H1 (cell line): ENCODE measurements around the gene COL25A1. TPM values are rescaled to one million over a fixed set of nuclear protein-coding genes. Genes with fewer than 3 reads are reported as not detected.
"Not testable (repeated sequence)": the region's sequence is repeated elsewhere in the genome, so short reads cannot be mapped to it uniquely, and the experiment has no call there.

ENCODE experiments used
- CTCF ChIA-PET: fragments of 300-600 bp; sonication (Branson Sonifier 250); formaldehyde crosslinking; loops from one replicate; lab custom pipeline; 2021; ENCODE audit not compliant: partially characterized antibody; lab: Charles Lee
- POLR2A ChIA-PET: fragments of 300-600 bp; sonication (Branson Sonifier 250); formaldehyde crosslinking; loops from one replicate; lab custom pipeline; 2021; ENCODE audit warnings: inconsistent platforms; ENCODE audit not compliant: partially characterized antibody; lab: Charles Lee
- DNase-seq, 2 experiments: peaks; one replicate each; pipeline versions ENCODE4 v3.0.0 to v3.0.0-alpha.2; 2010 to 2022; ENCODE audit warnings: low spot score in 2 of 2, low read depth in 1 of 2, mixed read lengths in 1 of 2
- FAIRE-seq: peaks from 2 replicates; lab custom pipeline; 2011; peaks lifted over from hg19 to GRCh38; lab: Jason Lieb, UNC
- H2AFZ ChIP-seq: 2 replicates; pipeline ENCODE4 v1.8.1; 2012; ENCODE audit warnings: low read length, inconsistent platforms
- H2AK5ac ChIP-seq: 2 replicates; pipeline ENCODE4 v1.6.1; 2013; ENCODE audit warnings: low read depth, low read length
- H2BK120ac ChIP-seq: replicated peaks from 2 replicates; pipeline ENCODE3; 2013; ENCODE audit warnings: low read depth, low read length, inconsistent platforms
- H2BK12ac ChIP-seq: 2 replicates; pipeline ENCODE4 v1.6.1; 2013; ENCODE audit warnings: low read depth, low read length
- H2BK15ac ChIP-seq: 2 replicates; pipeline ENCODE4 v1.6.1; 2013; ENCODE audit warnings: low read length
- H2BK20ac ChIP-seq: 2 replicates; pipeline ENCODE4 v1.6.1; 2013; ENCODE audit warnings: low read length
- H2BK5ac ChIP-seq: 2 replicates; pipeline ENCODE4 v1.6.1; 2013; ENCODE audit warnings: low read depth, low read length
- H3K14ac ChIP-seq: 2 replicates; pipeline ENCODE4 v1.6.1; 2013; ENCODE audit warnings: inconsistent platforms; ENCODE audit not compliant: insufficient read length
- H3K18ac ChIP-seq: 2 replicates; pipeline ENCODE4 v1.6.1; 2013; ENCODE audit warnings: low read length; ENCODE audit errors: extremely low read depth
- H3K23ac ChIP-seq: 2 replicates; pipeline ENCODE4 v1.6.1; 2013; ENCODE audit warnings: inconsistent platforms; ENCODE audit not compliant: insufficient read length
- H3K23me2 ChIP-seq: 2 replicates; pipeline ENCODE4 v1.6.1; 2013; ENCODE audit warnings: low read depth, low read length
- H3K27ac ChIP-seq: 2 replicates; pipeline ENCODE4 v1.6.1; 2011; ENCODE audit warnings: low read depth, low read length, inconsistent platforms
- H3K27me3 ChIP-seq, 4 experiments: replicated peaks in 1 of 4; 1 replicate in 1 of 4; 2 replicates in 3 of 4; pipeline versions ENCODE4 v1.6.1 to v1.8.1; 2011 to 2013; ENCODE audit warnings: low read length in 3 of 4, mild to moderate bottlenecking in 3 of 4, inconsistent platforms in 2 of 4, mixed read lengths in 2 of 4, moderate library complexity in 1 of 4; ENCODE audit not compliant: control insufficient read depth in 3 of 4, insufficient read depth in 3 of 4; ENCODE audit errors: extremely low read depth in 1 of 4
- H3K36me3 ChIP-seq, 4 experiments: 2 replicates each; pipeline versions ENCODE4 v1.6.1 to v1.8.1; 2011 to 2013; ENCODE audit warnings: mild to moderate bottlenecking in 4 of 4, low read length in 3 of 4, moderate library complexity in 2 of 4, control low read depth in 1 of 4, inconsistent platforms in 1 of 4; ENCODE audit not compliant: insufficient read depth in 4 of 4, control insufficient read depth in 2 of 4
- H3K4ac ChIP-seq: replicated peaks from 2 replicates; pipeline ENCODE3; 2013; ENCODE audit warnings: low read length, low read depth, mixed read lengths, inconsistent platforms; ENCODE audit not compliant: insufficient read length
- H3K4me1 ChIP-seq, 4 experiments: replicated peaks in 1 of 4; 1 replicate in 1 of 4; 2 replicates in 3 of 4; pipeline versions ENCODE4 v1.6.1 to v1.8.1; 2011 to 2013; ENCODE audit warnings: low read length in 3 of 4, inconsistent platforms in 2 of 4, mixed read lengths in 1 of 4; ENCODE audit not compliant: insufficient read depth in 4 of 4, control insufficient read depth in 3 of 4
- H3K4me2 ChIP-seq, 2 experiments: 2 replicates each; pipeline versions ENCODE4 v1.6.1 to v1.8.1; 2011 to 2013; ENCODE audit warnings: low read depth in 2 of 2, low read length in 2 of 2, control low read depth in 1 of 2, inconsistent platforms in 1 of 2, mild to moderate bottlenecking in 1 of 2; ENCODE audit not compliant: insufficient read depth in 1 of 2
- H3K4me3 ChIP-seq, 4 experiments: fragments of 200-600, 300-600 bp in 1 of 4; sonication (generic), shearing (Covaris generic), sonication (Bioruptor Twin) in 1 of 4; 2 replicates each; pipeline versions ENCODE4 v1.5.1 to v1.8.1; 2011 to 2016; ENCODE audit warnings: low read length in 4 of 4, low read depth in 3 of 4, control low read depth in 2 of 4, inconsistent platforms in 2 of 4, mild to moderate bottlenecking in 2 of 4, mixed read lengths in 1 of 4, moderate library complexity in 1 of 4; ENCODE audit not compliant: insufficient read depth in 2 of 4; ENCODE audit errors: extremely low read depth in 1 of 4
- H3K56ac ChIP-seq: replicated peaks from 2 replicates; pipeline ENCODE3; 2013; ENCODE audit warnings: low read depth, mild to moderate bottlenecking, mixed read lengths, low read length, inconsistent platforms; ENCODE audit not compliant: insufficient read length
- H3K79me1 ChIP-seq: 2 replicates; pipeline ENCODE4 v1.6.1; 2013; ENCODE audit warnings: low read depth, low read length, control low read depth
- H3K79me2 ChIP-seq, 2 experiments: 2 replicates each; pipeline versions ENCODE4 v1.6.1 to v1.8.1; 2012 to 2013; ENCODE audit warnings: low read length in 2 of 2, mild to moderate bottlenecking in 2 of 2, inconsistent platforms in 1 of 2; ENCODE audit not compliant: insufficient read depth in 2 of 2, control insufficient read depth in 1 of 2
- H3K9ac ChIP-seq, 4 experiments: replicated peaks in 1 of 4; 1 replicate in 1 of 4; 2 replicates in 3 of 4; pipeline versions ENCODE4 v1.6.1 to v1.8.1; 2011 to 2013; ENCODE audit warnings: low read depth in 3 of 4, low read length in 3 of 4, control low read depth in 2 of 4, mild to moderate bottlenecking in 2 of 4, moderate library complexity in 2 of 4, inconsistent platforms in 1 of 4; ENCODE audit errors: extremely low read depth in 1 of 4
- H3K9me3 ChIP-seq, 2 experiments: 2 replicates each; pipeline versions ENCODE4 v1.6.1 to v1.8.1; 2012 to 2013; ENCODE audit warnings: mild to moderate bottlenecking in 2 of 2, moderate library complexity in 2 of 2, control low read depth in 1 of 2, inconsistent platforms in 1 of 2, low read depth in 1 of 2, low read length in 1 of 2, mixed read lengths in 1 of 2; ENCODE audit not compliant: insufficient read depth in 2 of 2
- H4K20me1 ChIP-seq, 2 experiments: replicated peaks in 1 of 2; 2 replicates each; pipeline versions ENCODE3 to v1.8.1; 2011 to 2013; ENCODE audit warnings: inconsistent platforms in 2 of 2, low read length in 2 of 2, mild to moderate bottlenecking in 1 of 2; ENCODE audit not compliant: insufficient read depth in 2 of 2, control insufficient read depth in 1 of 2
- H4K5ac ChIP-seq: 2 replicates; pipeline ENCODE4 v1.6.1; 2013; ENCODE audit warnings: low read length, low read depth, mixed read lengths, inconsistent platforms; ENCODE audit not compliant: insufficient read length
- H4K8ac ChIP-seq: 2 replicates; pipeline ENCODE4 v1.8.0; 2013; ENCODE audit warnings: mild to moderate bottlenecking, moderate library complexity, low read length, inconsistent platforms; ENCODE audit not compliant: insufficient read depth; ENCODE audit errors: extremely low read depth
- H4K91ac ChIP-seq: replicated peaks from 2 replicates; pipeline ENCODE3; 2013; ENCODE audit warnings: low read length, mixed read lengths, inconsistent platforms; ENCODE audit not compliant: insufficient read length
- POU5F1 ChIP-seq: IDR thresholded peaks from 2 replicates; pipeline ENCODE4 v1.6.1; 2011; ENCODE audit warnings: low read depth, mild to moderate bottlenecking, low read length, moderate library complexity
- WGBS, 2 experiments: shearing (Covaris generic) in 1 of 2; methylation state at CpG; one replicate each; pipeline versions ENCODE4 v1.1.6 to v1.1.7; 2013 to 2015; ENCODE audit warnings: low lambda C conversion rate in 2 of 2, mixed read lengths in 2 of 2, inconsistent platforms in 1 of 2, low coverage in 1 of 2, missing lambda C conversion rate in 1 of 2; ENCODE audit not compliant: insufficient replicate concordance in 2 of 2, insufficient coverage in 1 of 2, insufficient read length in 1 of 2; ENCODE audit errors: extremely low coverage in 1 of 2, missing lambda C conversion rate in 1 of 2; 5-methylcytosine and 5-hydroxymethylcytosine counted together
- polyA plus RNA-seq, 7 experiments: library from polyadenylated mRNA; depleted of rRNA in 3 of 7; stranded (reverse) in 5 of 7; unstranded in 2 of 7; fragments of >200 nt in 5 of 7; fragments of 200-250 nt in 2 of 7; gene quantifications; 1 replicate in 5 of 7; 2 replicates in 1 of 7; 4 replicates in 1 of 7; pipeline versions ENCODE4 v1.2.1 to v1.2.3, GENCODE V29; 2011 to 2013; ENCODE audit warnings: missing spikeins in 2 of 7, mixed read lengths in 2 of 7
- total RNA-seq: library from RNA; stranded (reverse); fragmentation: NEBNext Ultra II Directional; extraction: Animal tissue kit (Norgen Biotek cat#: 25700); gene quantifications from 2 replicates; pipeline ENCODE4 v1.2.1, GENCODE V29; 2021

COL25A1 gene
- total and polyA plus RNA-seq, 2 of the 8 experiments (the other 6 are each of a cell fraction or from before 2014, with no cell fraction given): 1.1 to 8.3 TPM

- no peak overlapping the region for H4K5ac ChIP-seq
- POLR2A ChIA-PET: no interaction called here
- no peak overlapping the region for H3K14ac ChIP-seq
- TF ChIP-seq POU5F1: no peak
- TF ChIP-seq, all 59 proteins: peak for 0
- H3K79me1 ChIP-seq: no peaks in the 10 kb centered on the region
- H2BK5ac ChIP-seq: no peak overlapping the region
- DNase-seq: no peak
- H2BK15ac ChIP-seq: no peak overlapping the region
- no peaks in the 10 kb centered on the region for H4K20me1 ChIP-seq
- H2BK20ac ChIP-seq: no peak overlapping the region
- H3K4me2 ChIP-seq: no peak overlapping the region
- H3K4ac ChIP-seq: no peak overlapping the region
- H2BK120ac ChIP-seq: no peak overlapping the region
- H2AFZ ChIP-seq: no peak overlapping the region
- H3K23ac ChIP-seq: no peak overlapping the region
- no peak overlapping the region for H3K9ac ChIP-seq
- CTCF ChIA-PET: no interaction called here
- no peaks in the 10 kb centered on the region for H3K9me3 ChIP-seq
- FAIRE-seq: no peak
- no peak overlapping the region for H2AK5ac ChIP-seq
- no peak overlapping the region for H3K27ac ChIP-seq
- no peaks in the 10 kb centered on the region for H3K79me2 ChIP-seq
- no peak overlapping the region for H2BK12ac ChIP-seq
- no peak overlapping the region for H3K18ac ChIP-seq
- H3K4me3 ChIP-seq: no peak overlapping the region
- 90% methylated on average over 5 of the region's 5 CpGs; no CpG with 5 or more reads in 1 of the 2 experiments for WGBS, 2 experiments
- H4K8ac ChIP-seq: no peak overlapping the region
- peaks cover 0 to 5% (median 1%) of the 10 kb centered on the region in 4 experiments; a peak in 3 of 7 replicates for H3K4me1 ChIP-seq
- H3K56ac ChIP-seq: no peak overlapping the region
- H3K36me3 ChIP-seq: no peaks in the 10 kb centered on the region
- no peak overlapping the region for H4K91ac ChIP-seq
- H3K27me3 ChIP-seq: no peaks in the 10 kb centered on the region
- H3K23me2 ChIP-seq: no peaks in the 10 kb centered on the region
These were observed 365.4 kb downstream of the COL25A1 start for GRCh38 chr4:108937066-108937465.

GRCh38 chr4:108933925-108934324 is 368.5 kb downstream of the COL25A1 start:
- H3K23ac ChIP-seq, FAIRE-seq, H3K36me3 ChIP-seq, DNase-seq, H2BK120ac ChIP-seq, H4K91ac ChIP-seq, POLR2A ChIA-PET, CTCF ChIA-PET, H3K4ac ChIP-seq, H4K20me1 ChIP-seq, H3K79me2 ChIP-seq, H3K18ac ChIP-seq, H2BK15ac ChIP-seq, H4K5ac ChIP-seq, H3K56ac ChIP-seq, H3K4me2 ChIP-seq, H3K4me1 ChIP-seq, H4K8ac ChIP-seq, H3K27me3 ChIP-seq, H3K79me1 ChIP-seq, H3K9ac ChIP-seq, H3K23me2 ChIP-seq, H2BK12ac ChIP-seq, H2AFZ ChIP-seq, H3K14ac ChIP-seq, H3K27ac ChIP-seq, H2BK20ac ChIP-seq, H3K9me3 ChIP-seq, H2AK5ac ChIP-seq, H2BK5ac ChIP-seq, H3K4me3 ChIP-seq: not testable (repeated sequence)
- 95% methylated on average over 5 of the region's 5 CpGs; no CpG with 5 or more reads in 1 of the 2 experiments for WGBS, 2 experiments
